Lower leg skin (tissue), 3 donors: ENCODE data around the gene CCM2.

Source experiments
- CTCF ChIP-seq, 3 donors: fragments of 450-650 bp; IDR thresholded peaks; one replicate each; pipeline ENCODE4 v1.5.1; 2016; ENCODE audit warnings: antibody characterized with exemption in 3 of 3, mild to moderate bottlenecking in 3 of 3, moderate library complexity in 2 of 3
- POLR2A ChIP-seq, 2 donors: fragments of 450-650 bp; IDR thresholded peaks; one replicate each; pipeline ENCODE4 v1.6.1; 2016 to 2017; ENCODE audit warnings: antibody characterized with exemption in 2 of 2, mild to moderate bottlenecking in 1 of 2, moderate library complexity in 1 of 2

GRCh38 chr7:45086331-45087065 lies 86.5 kb downstream of the CCM2 start:
- TF ChIP-seq CTCF (IDR thresholded peaks at IDR 0.05) (no peak), POLR2A (IDR thresholded peaks at IDR 0.05) (no peak)
